Lower leg skin (tissue), 3 donors: Measurements from ENCODE around the gene STAC2.

ENCODE experiments used
- POLR2A ChIP-seq, 2 donors: fragments of 450-650 bp; IDR thresholded peaks; one replicate each; pipeline ENCODE4 v1.6.1; 2016 to 2017; ENCODE audit warnings: antibody characterized with exemption in 2 of 2, mild to moderate bottlenecking in 1 of 2, moderate library complexity in 1 of 2
- TF ChIP-seq, protein P1 (sequence below), 3 donors: fragments of 450-650 bp; IDR thresholded peaks; one replicate each; pipeline ENCODE4 v1.5.1; 2016; ENCODE audit warnings: antibody characterized with exemption in 3 of 3, mild to moderate bottlenecking in 3 of 3, moderate library complexity in 2 of 3

DNA sequence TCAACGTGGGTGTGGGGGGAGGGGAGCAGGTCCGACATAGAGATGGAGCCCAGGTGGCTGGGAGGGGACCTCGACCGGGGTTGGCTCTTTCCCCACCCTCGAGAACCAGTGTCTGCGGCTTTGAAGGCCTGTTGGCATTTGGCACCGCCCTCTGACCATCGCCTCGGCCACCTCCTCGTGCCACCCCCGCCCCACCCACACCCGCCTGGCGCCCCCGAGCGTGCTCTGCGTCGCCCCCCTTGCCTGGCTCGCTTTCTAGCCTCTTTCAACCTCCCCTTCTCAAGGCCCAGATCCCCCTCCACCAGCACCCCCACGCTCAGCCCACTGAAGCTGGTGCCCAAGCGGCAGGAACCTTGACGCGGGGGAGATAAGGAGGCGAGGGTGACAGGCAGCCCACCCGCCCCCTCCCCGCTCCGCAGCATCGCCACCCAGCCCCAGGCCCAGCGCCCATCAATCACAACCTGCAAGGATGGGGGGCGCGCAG is 28.9 kb downstream of the STAC2 start:
- TF ChIP-seq, protein P1, sequence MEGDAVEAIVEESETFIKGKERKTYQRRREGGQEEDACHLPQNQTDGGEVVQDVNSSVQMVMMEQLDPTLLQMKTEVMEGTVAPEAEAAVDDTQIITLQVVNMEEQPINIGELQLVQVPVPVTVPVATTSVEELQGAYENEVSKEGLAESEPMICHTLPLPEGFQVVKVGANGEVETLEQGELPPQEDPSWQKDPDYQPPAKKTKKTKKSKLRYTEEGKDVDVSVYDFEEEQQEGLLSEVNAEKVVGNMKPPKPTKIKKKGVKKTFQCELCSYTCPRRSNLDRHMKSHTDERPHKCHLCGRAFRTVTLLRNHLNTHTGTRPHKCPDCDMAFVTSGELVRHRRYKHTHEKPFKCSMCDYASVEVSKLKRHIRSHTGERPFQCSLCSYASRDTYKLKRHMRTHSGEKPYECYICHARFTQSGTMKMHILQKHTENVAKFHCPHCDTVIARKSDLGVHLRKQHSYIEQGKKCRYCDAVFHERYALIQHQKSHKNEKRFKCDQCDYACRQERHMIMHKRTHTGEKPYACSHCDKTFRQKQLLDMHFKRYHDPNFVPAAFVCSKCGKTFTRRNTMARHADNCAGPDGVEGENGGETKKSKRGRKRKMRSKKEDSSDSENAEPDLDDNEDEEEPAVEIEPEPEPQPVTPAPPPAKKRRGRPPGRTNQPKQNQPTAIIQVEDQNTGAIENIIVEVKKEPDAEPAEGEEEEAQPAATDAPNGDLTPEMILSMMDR (IDR thresholded peaks at IDR 0.05) = no peak
- TF ChIP-seq POLR2A (IDR thresholded peaks at IDR 0.05) = no peak
